DND-41 (cell line): ENCODE data around the gene CFL2.

Source experiments
- EZH2 ChIP-seq: IDR thresholded peaks from 3 replicates; pipeline ENCODE4 v1.6.1; 2012; ENCODE audit warnings: borderline replicate concordance, low read depth, mild to moderate bottlenecking, moderate library complexity, low read length, inconsistent platforms; ENCODE audit not compliant: severe bottlenecking
- TF ChIP-seq, protein P1 (sequence below): IDR thresholded peaks from 2 replicates; pipeline ENCODE4 v1.5.1; 2012; ENCODE audit warnings: borderline replicate concordance, low read length, moderate library complexity, mild to moderate bottlenecking; ENCODE audit not compliant: poor library complexity, severe bottlenecking; ENCODE audit errors: extremely low read depth

DNA sequence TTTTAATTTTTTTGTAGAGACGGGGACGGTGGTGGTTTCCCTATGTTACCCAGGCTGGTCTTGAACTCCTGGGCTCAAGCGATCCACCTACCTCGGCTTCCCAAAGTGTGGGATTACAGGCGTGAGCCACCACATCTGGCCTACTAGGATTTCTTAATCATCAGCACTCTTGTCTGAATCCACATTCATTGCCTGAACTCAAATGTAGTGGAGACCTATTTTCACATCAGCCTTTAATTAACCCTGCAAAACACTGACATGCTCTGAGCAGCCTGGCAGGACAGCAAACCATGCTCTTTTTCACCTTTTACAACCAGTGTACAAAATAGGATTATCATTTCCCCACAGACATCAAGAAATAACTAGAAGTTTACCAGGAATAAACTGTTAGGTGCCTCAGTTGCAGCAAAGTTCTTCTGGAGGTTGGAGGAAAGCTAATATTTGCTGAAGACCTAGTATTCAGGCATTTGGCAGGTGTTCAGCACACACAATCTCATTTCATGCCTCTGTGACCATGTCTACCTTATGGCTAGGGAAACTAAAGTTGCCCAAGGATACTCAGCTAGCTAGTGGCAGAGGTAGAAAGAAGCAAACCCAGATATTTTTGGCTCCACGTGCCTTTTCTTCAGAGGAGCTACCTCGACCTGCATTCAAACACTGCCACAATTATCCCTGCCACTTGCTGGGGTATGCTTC lies 37.7 kb downstream of the CFL2 start:
- TF ChIP-seq, protein P1, sequence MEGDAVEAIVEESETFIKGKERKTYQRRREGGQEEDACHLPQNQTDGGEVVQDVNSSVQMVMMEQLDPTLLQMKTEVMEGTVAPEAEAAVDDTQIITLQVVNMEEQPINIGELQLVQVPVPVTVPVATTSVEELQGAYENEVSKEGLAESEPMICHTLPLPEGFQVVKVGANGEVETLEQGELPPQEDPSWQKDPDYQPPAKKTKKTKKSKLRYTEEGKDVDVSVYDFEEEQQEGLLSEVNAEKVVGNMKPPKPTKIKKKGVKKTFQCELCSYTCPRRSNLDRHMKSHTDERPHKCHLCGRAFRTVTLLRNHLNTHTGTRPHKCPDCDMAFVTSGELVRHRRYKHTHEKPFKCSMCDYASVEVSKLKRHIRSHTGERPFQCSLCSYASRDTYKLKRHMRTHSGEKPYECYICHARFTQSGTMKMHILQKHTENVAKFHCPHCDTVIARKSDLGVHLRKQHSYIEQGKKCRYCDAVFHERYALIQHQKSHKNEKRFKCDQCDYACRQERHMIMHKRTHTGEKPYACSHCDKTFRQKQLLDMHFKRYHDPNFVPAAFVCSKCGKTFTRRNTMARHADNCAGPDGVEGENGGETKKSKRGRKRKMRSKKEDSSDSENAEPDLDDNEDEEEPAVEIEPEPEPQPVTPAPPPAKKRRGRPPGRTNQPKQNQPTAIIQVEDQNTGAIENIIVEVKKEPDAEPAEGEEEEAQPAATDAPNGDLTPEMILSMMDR = no peak
- TF ChIP-seq EZH2 = no peak
